Measurements from ENCODE around the gene CMBL.
"Not testable (repeated sequence)": the region's sequence is repeated elsewhere in the genome, so short reads cannot be mapped to it uniquely, and the experiment has no call there.

CMBL gene

GRCh38 chr5:10333154-10334006 lies 25.7 kb upstream of the CMBL start:
- no peak for DNase-seq

DNA sequence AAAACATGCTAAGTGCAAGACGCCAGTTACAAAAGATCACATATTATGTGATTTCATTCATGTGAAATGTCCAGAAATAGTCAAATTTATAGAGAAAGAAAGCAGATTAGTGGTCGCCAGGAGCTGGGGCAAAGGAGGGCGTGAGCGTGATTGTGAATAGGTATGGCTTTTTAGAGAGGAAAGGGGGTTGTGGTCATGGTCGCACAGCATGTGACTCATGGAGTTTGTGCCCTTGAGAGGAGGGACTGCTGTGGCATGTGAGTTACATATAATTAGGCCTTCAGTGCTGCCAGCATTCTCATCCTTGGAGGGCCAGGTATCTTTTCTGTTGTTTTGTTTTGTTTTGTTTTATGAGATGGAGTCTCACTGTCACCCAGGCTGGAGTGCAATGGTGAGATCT lies 24.6 kb upstream of the CMBL start:
- DNase-seq, result no peak

- DNase-seq, result no peak
Measured at GRCh38 chr5:10331341-10331796, 23.7 kb upstream of the CMBL start.

GRCh38 chr5:10330511-10331230 lies 23.0 kb upstream of the CMBL start:
- no peak for DNase-seq

- no peak for DNase-seq
Measured at GRCh38 chr5:10329820-10330481, 22.2 kb upstream of the CMBL start.

- DNase-seq, result no peak
Measured at GRCh38 chr5:10329446-10329819, 21.7 kb upstream of the CMBL start.

GRCh38 chr5:10328323-10328722 lies 20.6 kb upstream of the CMBL start:
- no peak for DNase-seq

- DNase-seq, result no peak
Measured at GRCh38 chr5:10324518-10325370, 17.0 kb upstream of the CMBL start.

- no peak for DNase-seq
Measured at GRCh38 chr5:10323588-10324488, 16.1 kb upstream of the CMBL start.

DNA sequence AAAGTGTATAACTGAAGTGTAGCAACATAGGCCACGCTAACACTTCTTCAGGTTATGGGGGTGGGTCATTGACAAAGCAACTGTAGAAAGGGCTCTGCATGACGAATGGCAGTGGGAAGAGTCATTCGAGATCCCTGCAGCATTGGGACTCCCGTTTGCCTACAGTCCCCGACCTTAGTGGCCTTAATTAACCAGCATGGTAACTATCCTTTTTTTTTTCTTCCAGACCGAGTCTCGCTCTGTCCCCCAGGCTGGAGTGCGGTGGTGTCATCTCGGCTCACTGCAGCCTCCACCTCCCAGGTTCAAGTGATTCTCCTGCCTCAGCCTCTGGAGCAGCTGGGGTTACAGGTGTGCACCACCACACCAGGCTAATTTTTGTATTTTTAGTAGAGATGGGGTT lies 14.2 kb upstream of the CMBL start:
- DNase-seq, result no peak

- no peak for DNase-seq
Measured at GRCh38 chr5:10320793-10321192, 13.1 kb upstream of the CMBL start.

- no peak for DNase-seq
Measured at GRCh38 chr5:10319202-10319851, 11.6 kb upstream of the CMBL start.

- no peak for DNase-seq
Measured at GRCh38 chr5:10317825-10318682, 10.4 kb upstream of the CMBL start.

DNA sequence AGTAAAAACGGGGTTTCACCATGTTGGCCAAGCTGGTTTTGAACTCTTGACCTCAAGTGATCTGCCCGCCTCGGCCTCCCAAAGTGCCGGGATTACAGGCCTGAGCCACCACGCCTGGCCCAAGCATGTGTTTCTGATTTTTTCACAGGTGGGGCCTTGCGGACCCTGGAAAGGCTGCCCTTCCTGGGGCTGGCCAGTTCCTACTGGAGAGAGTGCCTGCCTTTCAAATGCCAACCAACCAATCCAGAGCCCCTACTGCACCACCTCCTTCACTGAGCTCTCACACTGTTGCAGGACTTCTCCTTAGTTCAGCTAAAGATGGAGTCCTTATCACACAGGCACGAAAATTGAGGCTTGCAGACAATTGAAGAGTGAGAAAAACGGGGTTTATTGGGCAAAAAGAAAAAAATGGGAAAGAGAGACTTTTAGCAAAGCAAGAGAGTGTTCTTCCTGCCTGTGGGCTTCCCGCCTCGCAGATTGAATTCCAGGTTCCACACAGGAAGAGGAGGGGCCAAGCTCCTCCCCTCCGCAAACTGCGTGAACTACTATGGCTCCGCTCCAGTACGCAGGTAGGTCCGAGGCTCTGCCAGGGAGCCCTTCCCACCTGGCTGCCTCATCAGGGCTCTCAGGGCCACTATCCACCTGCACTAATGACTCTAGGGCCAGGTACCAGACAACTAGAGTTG lies 8.3 kb upstream of the CMBL start:
- no peak for DNase-seq

DNA sequence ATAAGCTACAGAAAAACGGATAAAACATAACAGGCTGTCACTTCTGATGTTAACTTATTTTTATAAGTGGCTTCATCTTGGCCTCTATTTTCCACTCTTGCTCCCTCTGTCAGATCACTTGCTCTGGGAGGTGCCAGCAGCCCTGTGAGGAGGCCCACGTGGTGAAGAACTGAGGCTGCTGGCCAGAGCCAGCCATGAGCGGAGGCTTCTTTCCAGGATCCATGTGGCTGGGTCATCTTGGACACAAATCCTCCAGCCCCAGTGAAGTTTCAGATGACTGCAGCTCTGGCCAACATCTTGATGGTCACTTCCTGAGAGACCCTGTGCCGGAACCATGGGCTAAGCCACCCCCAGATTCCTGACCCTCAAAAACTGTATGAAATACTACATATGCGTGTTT lies 7.5 kb upstream of the CMBL start:
- no peak for DNase-seq

GRCh38 chr5:10311595-10312425 lies 4.1 kb upstream of the CMBL start:
- no peak for DNase-seq

DNA sequence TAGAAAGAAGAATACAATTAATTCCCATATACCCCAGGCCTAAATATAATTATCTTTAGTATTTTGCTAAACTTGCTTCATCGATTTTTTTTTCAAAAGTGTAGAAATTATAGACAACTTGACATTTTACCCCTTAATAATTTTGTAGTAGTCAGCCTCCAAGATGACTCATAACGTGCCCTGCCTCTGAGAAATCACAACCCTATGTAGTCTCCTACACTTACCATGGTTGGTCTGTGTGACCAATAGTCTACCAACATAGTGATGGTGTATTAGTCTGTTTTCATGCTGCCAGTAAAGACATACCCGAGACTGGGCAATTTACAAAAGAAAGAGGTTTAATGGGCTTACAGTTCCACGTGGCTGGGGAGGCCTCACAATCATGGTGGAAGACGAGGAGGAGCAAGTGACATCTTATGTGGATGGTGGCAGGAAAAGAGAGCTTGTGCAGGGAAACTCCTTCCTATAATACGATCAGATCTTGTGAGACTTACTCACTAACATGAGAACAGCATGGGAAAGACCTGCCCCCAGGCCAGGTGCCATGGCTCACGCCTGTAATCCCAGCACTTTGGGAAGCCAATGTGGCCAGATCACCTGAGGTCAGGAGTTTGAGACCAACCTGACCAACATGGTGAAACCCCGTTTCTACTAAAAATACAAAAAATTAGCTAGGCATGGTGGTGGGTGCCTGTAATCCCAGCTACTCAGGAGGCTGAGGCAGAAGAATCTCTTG lies 3.3 kb upstream of the CMBL start:
- not testable (repeated sequence) for DNase-seq

Measured in activated gamma-delta T cell treated with Interleukin-2 at 50 U/mL for 16 hours (primary cell).